Measurements from ENCODE around the gene CFLAR. TPM values are rescaled to one million over a fixed set of nuclear protein-coding genes. Genes with fewer than 3 reads are reported as not detected.

CFLAR gene
- total and polyA plus RNA-seq, 2 of the 13 experiments (the other 11 are each of a cell fraction or from before 2014, with no cell fraction given), result 43.8 to 92.1 TPM

GRCh38 chr2:201071479-201072200 is 44.3 kb upstream of the CFLAR start, which contains the start of the genes HYCC2 and NDUFB3 (continued):
- TF ChIP-seq LBX2 (CRISPR knock-in tag; IDR thresholded peaks at IDR 0.05; ENCODE audit: borderline replicate concordance) (no peak), NFE2L1 (CRISPR knock-in tag; IDR thresholded peaks at IDR 0.05; ENCODE audit: borderline replicate concordance) (peak; percentile 39; the same call in 1 of the 2 replicates), ZNF850 (CRISPR knock-in tag; conservative IDR thresholded peaks at IDR 0.05) (no peak), ZBTB3 (CRISPR knock-in tag; IDR thresholded peaks at IDR 0.05; ENCODE audit: borderline replicate concordance, low read depth) (peak; percentile 84; the same call in 1 of the 2 replicates), MBNL3 (CRISPR knock-in tag; conservative IDR thresholded peaks at IDR 0.05) (no peak), HOXD1 (CRISPR knock-in tag; IDR thresholded peaks at IDR 0.05) (no peak), PBX3 (CRISPR knock-in tag; IDR thresholded peaks at IDR 0.05; ENCODE audit: borderline replicate concordance) (no peak), NCOA5 (CRISPR knock-in tag; IDR thresholded peaks at IDR 0.05) (no peak), TEAD3 (CRISPR knock-in tag; optimal IDR thresholded peaks at IDR 0.05; ENCODE audit: borderline replicate concordance) (peak; percentile 45), GABPA (IDR thresholded peaks at IDR 0.05; ENCODE audit: low read depth, low read length) (peak; percentile 87), GABPA (CRISPR knock-in tag; IDR thresholded peaks at IDR 0.05; ENCODE audit: low read depth) (peak; percentile 100), ZNF740 (CRISPR knock-in tag; IDR thresholded peaks at IDR 0.05) (no peak; the same call in 1 of the 2 replicates), ZNF446 (CRISPR knock-in tag; IDR thresholded peaks at IDR 0.05) (no peak), ZNF296 (CRISPR knock-in tag; conservative IDR thresholded peaks at IDR 0.05) (no peak), MAZ (IDR thresholded peaks at IDR 0.05; ENCODE audit: borderline replicate concordance, low read depth, low read length) (no peak), MAZ (CRISPR knock-in tag; IDR thresholded peaks at IDR 0.05; ENCODE audit: low read depth) (no peak; the same call in 1 of the 2 replicates), ZNF256 (CRISPR knock-in tag; conservative IDR thresholded peaks at IDR 0.05) (no peak), CREB3 (CRISPR knock-in tag; IDR thresholded peaks at IDR 0.05) (0 out of 2 replicates have a peak, but pooled peaks have one; percentile 42), JDP2 (CRISPR knock-in tag; IDR thresholded peaks at IDR 0.05; ENCODE audit: borderline replicate concordance) (peak; percentile 87; the same call in 1 of the 2 replicates), ATM (IDR thresholded peaks at IDR 0.05; ENCODE audit: borderline replicate concordance) (no peak), ZNF75D (CRISPR knock-in tag; IDR thresholded peaks at IDR 0.05; ENCODE audit: borderline replicate concordance) (no peak), ZNF567 (CRISPR knock-in tag; IDR thresholded peaks at IDR 0.05; ENCODE audit: borderline replicate concordance) (peak; percentile 88), MTF1 (CRISPR knock-in tag; IDR thresholded peaks at IDR 0.05) (no peak), ZNF276 (CRISPR knock-in tag; IDR thresholded peaks at IDR 0.05; ENCODE audit: low read depth) (0 out of 2 replicates have a peak, but pooled peaks have one; percentile 62), GABPB1 (CRISPR knock-in tag; IDR thresholded peaks at IDR 0.05) (peak; percentile 98), ZNF33B (CRISPR knock-in tag; IDR thresholded peaks at IDR 0.05) (peak; percentile 87; the same call in 1 of the 2 replicates)
